Activated naive CD8-positive, alpha-beta T cell treated with anti-CD3 and anti-CD28 coated beads for 36 hours (primary cell): ENCODE measurements around the gene UBA7. TPM values are rescaled to one million over a fixed set of nuclear protein-coding genes. Genes with fewer than 3 reads are reported as not detected.
"Not testable (repeated sequence)": the region's sequence is repeated elsewhere in the genome, so short reads cannot be mapped to it uniquely, and the experiment has no call there.

Experiments used
- DNase-seq: peaks from one replicate; pipeline ENCODE4 v3.0.0; 2021
- H3K27ac Mint-ChIP-seq: one replicate; pipeline ENCODE4 v1.8.0; 2022; ENCODE audit warnings: mild to moderate bottlenecking, moderate library complexity, mixed read lengths
- H3K27me3 Mint-ChIP-seq: one replicate; pipeline ENCODE4 v1.8.0; 2022; ENCODE audit warnings: mild to moderate bottlenecking, mixed read lengths
- H3K36me3 Mint-ChIP-seq: one replicate; pipeline ENCODE4 v1.8.0; 2021; ENCODE audit warnings: mild to moderate bottlenecking, mixed read lengths
- H3K4me1 Mint-ChIP-seq: one replicate; pipeline ENCODE4 v1.8.0; 2021; ENCODE audit warnings: mixed read lengths
- H3K4me3 Mint-ChIP-seq: one replicate; pipeline ENCODE4 v1.8.0; 2022; ENCODE audit warnings: mild to moderate bottlenecking, moderate library complexity, mixed read lengths
- H3K9me3 Mint-ChIP-seq: one replicate; pipeline ENCODE4 v1.8.0; 2022; ENCODE audit warnings: mixed read lengths
- total RNA-seq, 2 experiments: library from RNA; stranded (reverse); gene quantifications; one replicate each; pipeline ENCODE4 v1.2.3, GENCODE V29; 2021

Gene UBA7
- total RNA-seq, 2 experiments from 2014 or later = 65.1 to 68.0 TPM

- Mint-ChIP-seq H3K27me3 (no peaks in the 10 kb centered on the region), H3K9me3 (no peaks in the 10 kb centered on the region), H3K4me1 (peaks cover 46% of the 10 kb centered on the region), H3K4me3 (no peak overlapping the region), H3K27ac (no peak overlapping the region), H3K36me3 (peaks cover 30% of the 10 kb centered on the region)
- DNase-seq = no peak
Measured at GRCh38 chr3:49781415-49782199, 32.1 kb downstream of the UBA7 start.

- not testable (repeated sequence) for H3K4me3 Mint-ChIP-seq, DNase-seq, H3K27ac Mint-ChIP-seq, H3K9me3 Mint-ChIP-seq, H3K27me3 Mint-ChIP-seq
- peaks cover 30% of the 10 kb centered on the region for H3K36me3 Mint-ChIP-seq
- H3K4me1 Mint-ChIP-seq = peaks cover 47% of the 10 kb centered on the region
Measured at GRCh38 chr3:49780975-49781365, 32.8 kb downstream of the UBA7 start.

GRCh38 chr3:49780080-49780974 lies 33.4 kb downstream of the UBA7 start:
- Mint-ChIP-seq H3K27ac (peak overlapping the region; percentile 23), H3K36me3 (peaks cover 26% of the 10 kb centered on the region), H3K9me3 (no peaks in the 10 kb centered on the region), H3K4me3 (no peak overlapping the region), H3K27me3 (no peaks in the 10 kb centered on the region), H3K4me1 (peaks cover 43% of the 10 kb centered on the region)
- no peak for DNase-seq

GRCh38 chr3:49779358-49780079 lies 34.2 kb downstream of the UBA7 start:
- no peak for DNase-seq
- peak overlapping the region; percentile 23 for H3K27ac Mint-ChIP-seq
- no peaks in the 10 kb centered on the region for H3K27me3 Mint-ChIP-seq
- no peak overlapping the region for H3K4me3 Mint-ChIP-seq
- H3K36me3 Mint-ChIP-seq = peaks cover 22% of the 10 kb centered on the region
- no peaks in the 10 kb centered on the region for H3K9me3 Mint-ChIP-seq
- peaks cover 41% of the 10 kb centered on the region for H3K4me1 Mint-ChIP-seq

- Mint-ChIP-seq H3K4me1 (peaks cover 41% of the 10 kb centered on the region), H3K36me3 (peaks cover 20% of the 10 kb centered on the region)
- H3K9me3 Mint-ChIP-seq, H3K4me3 Mint-ChIP-seq, DNase-seq, H3K27me3 Mint-ChIP-seq, H3K27ac Mint-ChIP-seq: not testable (repeated sequence)
Measured at GRCh38 chr3:49776101-49776500, 37.7 kb downstream of the UBA7 start.

- H3K9me3 Mint-ChIP-seq = no peaks in the 10 kb centered on the region
- H3K4me3 Mint-ChIP-seq = no peak overlapping the region
- no peak for DNase-seq
- H3K36me3 Mint-ChIP-seq = peaks cover 20% of the 10 kb centered on the region
- no peaks in the 10 kb centered on the region for H3K27me3 Mint-ChIP-seq
- no peak overlapping the region for H3K27ac Mint-ChIP-seq
- peaks cover 36% of the 10 kb centered on the region for H3K4me1 Mint-ChIP-seq
Measured at GRCh38 chr3:49775538-49775937, 38.2 kb downstream of the UBA7 start.

GRCh38 chr3:49772703-49773102 lies 41.0 kb downstream of the UBA7 start:
- no peak for DNase-seq
- H3K36me3 Mint-ChIP-seq = peaks cover 14% of the 10 kb centered on the region
- H3K4me3 Mint-ChIP-seq = no peak overlapping the region
- no peaks in the 10 kb centered on the region for H3K9me3 Mint-ChIP-seq
- H3K27ac Mint-ChIP-seq = no peak overlapping the region
- H3K27me3 Mint-ChIP-seq = no peaks in the 10 kb centered on the region
- peaks cover 31% of the 10 kb centered on the region for H3K4me1 Mint-ChIP-seq

- Mint-ChIP-seq H3K4me3 (no peak overlapping the region), H3K27ac (no peak overlapping the region), H3K27me3 (no peaks in the 10 kb centered on the region), H3K36me3 (peaks cover 8% of the 10 kb centered on the region), H3K4me1 (peaks cover 25% of the 10 kb centered on the region), H3K9me3 (no peaks in the 10 kb centered on the region)
- DNase-seq = no peak
Measured at GRCh38 chr3:49771340-49771938, 42.3 kb downstream of the UBA7 start.

GRCh38 chr3:49769926-49770325 lies 43.8 kb downstream of the UBA7 start:
- H3K36me3 Mint-ChIP-seq = peaks cover 8% of the 10 kb centered on the region
- H3K4me1 Mint-ChIP-seq = peaks cover 23% of the 10 kb centered on the region
- no peak overlapping the region for H3K27ac Mint-ChIP-seq
- DNase-seq = no peak
- H3K27me3 Mint-ChIP-seq = no peaks in the 10 kb centered on the region
- H3K4me3 Mint-ChIP-seq = no peak overlapping the region
- no peaks in the 10 kb centered on the region for H3K9me3 Mint-ChIP-seq

- Mint-ChIP-seq H3K4me1 (peaks cover 20% of the 10 kb centered on the region), H3K36me3 (peaks cover 7% of the 10 kb centered on the region), H3K9me3 (no peaks in the 10 kb centered on the region), H3K27ac (peak overlapping the region; percentile 9), H3K27me3 (no peaks in the 10 kb centered on the region), H3K4me3 (no peak overlapping the region)
- no peak for DNase-seq
Measured at GRCh38 chr3:49769286-49769915, 44.4 kb downstream of the UBA7 start.

GRCh38 chr3:49763981-49764380 lies 49.8 kb downstream of the UBA7 start:
- Mint-ChIP-seq H3K4me1 (peaks cover 5% of the 10 kb centered on the region), H3K4me3 (no peak overlapping the region), H3K27me3 (no peaks in the 10 kb centered on the region), H3K27ac (no peak overlapping the region), H3K9me3 (no peaks in the 10 kb centered on the region), H3K36me3 (no peaks in the 10 kb centered on the region)
- no peak for DNase-seq

- Mint-ChIP-seq H3K27me3 (no peaks in the 10 kb centered on the region), H3K27ac (no peak overlapping the region), H3K4me1 (peaks cover 11% of the 10 kb centered on the region), H3K4me3 (no peak overlapping the region), H3K9me3 (no peaks in the 10 kb centered on the region), H3K36me3 (no peaks in the 10 kb centered on the region)
- DNase-seq = no peak
Measured at GRCh38 chr3:49761661-49762060, 52.1 kb downstream of the UBA7 start.

- H3K4me1 Mint-ChIP-seq = peaks cover 20% of the 10 kb centered on the region
- no peaks in the 10 kb centered on the region for H3K36me3 Mint-ChIP-seq
- H3K27ac Mint-ChIP-seq = no peak overlapping the region
Measured at GRCh38 chr3:49759226-49759625, 54.5 kb downstream of the UBA7 start.

GRCh38 chr3:49757197-49757596 lies 56.6 kb downstream of the UBA7 start:
- Mint-ChIP-seq H3K27me3 (no peaks in the 10 kb centered on the region), H3K4me3 (no peak overlapping the region), H3K4me1 (peaks cover 21% of the 10 kb centered on the region), H3K9me3 (no peaks in the 10 kb centered on the region), H3K27ac (no peak overlapping the region), H3K36me3 (peaks cover 3% of the 10 kb centered on the region)
- DNase-seq = no peak

More at GRCh38 chr3:49759226-49759625, 54.5 kb downstream of the UBA7 start:
- Mint-ChIP-seq H3K4me3 (no peak overlapping the region), H3K9me3 (no peaks in the 10 kb centered on the region), H3K27me3 (no peaks in the 10 kb centered on the region)
- no peak for DNase-seq
